Astrocyte of the spinal cord (primary cell): ENCODE measurements around the gene PPP2R5E.

ENCODE experiments used
- DNase-seq: peaks from one replicate; pipeline ENCODE4 v3.0.0; 2011; ENCODE audit warnings: low read depth, low spot score
- H3K4me3 ChIP-seq: 2 replicates; pipeline ENCODE4 v1.5.1; 2011; ENCODE audit warnings: low read depth, mild to moderate bottlenecking, low read length, moderate library complexity
- CTCF ChIP-seq: IDR thresholded peaks from 2 replicates; pipeline ENCODE4 v1.5.1; 2012; ENCODE audit warnings: low read depth, mild to moderate bottlenecking, low read length, inconsistent platforms
- in situ Hi-C: cut with HindIII; loops from 2 replicates; pipeline ENCODE4 v1.10.0; 2017; ENCODE audit warnings: low sequenced_read_pairs

The PPP2R5E gene

GRCh38 chr14:63508033-63508432 lies 35.1 kb downstream of the PPP2R5E start:
- no peak for DNase-seq
- in situ Hi-C loops, result no loop called here
- no peak overlapping the region for H3K4me3 ChIP-seq
- no peak for TF ChIP-seq CTCF

- H3K4me3 ChIP-seq, result no peak overlapping the region
- in situ Hi-C loops, result no loop called here
- TF ChIP-seq CTCF, result no peak
- DNase-seq, result no peak
Observed at GRCh38 chr14:63504648-63505047, 38.5 kb downstream of the PPP2R5E start.

- no peak for DNase-seq
- no peak for TF ChIP-seq CTCF
- H3K4me3 ChIP-seq, result no peak overlapping the region
- in situ Hi-C loops, result no loop called here
Observed at GRCh38 chr14:63501429-63501828, 41.7 kb downstream of the PPP2R5E start.

GRCh38 chr14:63499701-63500250 lies 43.4 kb downstream of the PPP2R5E start:
- no peak for TF ChIP-seq CTCF
- no peak overlapping the region for H3K4me3 ChIP-seq
- in situ Hi-C loops, result no loop called here
- DNase-seq, result no peak

- no peak overlapping the region for H3K4me3 ChIP-seq
- DNase-seq, result no peak
- TF ChIP-seq CTCF, result no peak
- in situ Hi-C loops, result no loop called here
Observed at GRCh38 chr14:63496837-63497400, 46.3 kb downstream of the PPP2R5E start.

- no peak for DNase-seq
- TF ChIP-seq CTCF, result peak; percentile 19
- in situ Hi-C loops, result no loop called here
- H3K4me3 ChIP-seq, result no peak overlapping the region
Observed at GRCh38 chr14:63493246-63493645, 49.9 kb downstream of the PPP2R5E start.
